Breast epithelium (tissue), 4 donors: Measurements from ENCODE around the gene PRKCE. TPM values are rescaled to one million over a fixed set of nuclear protein-coding genes. Genes with fewer than 3 reads are reported as not detected.

ENCODE experiments used
- DNase-seq, 2 donors: peaks; one replicate each; pipeline ENCODE4 v3.0.0-alpha.2; 2019; ENCODE audit warnings: low spot score in 2 of 2
- H3K27ac ChIP-seq, 2 donors: fragments of 200-600 bp; sonication (generic) in 1 of 2; one replicate each; pipeline ENCODE4 v1.5.1; 2016 to 2019; ENCODE audit warnings: mild to moderate bottlenecking in 1 of 2
- H3K27me3 ChIP-seq, 2 donors: fragments of 200-600 bp; sonication (generic) in 1 of 2; one replicate each; pipeline versions ENCODE4 v1.5.1 to v1.6.0; 2017 to 2019; ENCODE audit warnings: control low read depth in 1 of 2, mild to moderate bottlenecking in 1 of 2
- H3K36me3 ChIP-seq: fragments of 200-600 bp; one replicate; pipeline ENCODE4 v1.5.1; 2019
- H3K4me1 ChIP-seq, 2 donors: fragments of 200-600 bp; sonication (generic); one replicate each; pipeline ENCODE4 v1.5.1; 2016 to 2019; ENCODE audit warnings: control low read depth in 1 of 2
- H3K4me3 ChIP-seq, 3 donors: fragments of 200-600 bp; sonication (generic); 1 replicate in 2 of 3; 2 replicates in 1 of 3; pipeline ENCODE4 v1.5.1; 2016 to 2019; ENCODE audit warnings: mild to moderate bottlenecking in 3 of 3, moderate library complexity in 2 of 3
- H3K9me3 ChIP-seq, 2 donors: fragments of 200-600 bp; sonication (generic) in 1 of 2; one replicate each; pipeline ENCODE4 v1.5.1; 2016 to 2019; ENCODE audit warnings: control low read depth in 1 of 2
- POLR2A ChIP-seq: fragments of 450-650 bp; IDR thresholded peaks from one replicate; pipeline ENCODE4 v1.6.1; 2016; ENCODE audit warnings: antibody characterized with exemption, mild to moderate bottlenecking, moderate library complexity
- POLR2AphosphoS5 ChIP-seq, 3 donors: sonication (generic); formaldehyde crosslinking; IDR thresholded peaks; one replicate each; pipeline ENCODE4 v1.6.1; 2017; ENCODE audit warnings: antibody characterized with exemption in 3 of 3
- intact Hi-C: fragments of 100-400 bp; cut with DNase I; formaldehyde crosslinking; loops from one replicate; pipeline ENCODE4 v1.15.1; 2023; ENCODE audit warnings: low total_unique reads
- total RNA-seq, 3 donors: library from RNA; depleted of rRNA; stranded (reverse); fragments of >200 nt; gene quantifications; one replicate each; pipeline ENCODE4 v1.1.0, GENCODE V29; 2016
- TF ChIP-seq, protein P1 (sequence below), 3 donors: fragments of 450-650 bp; IDR thresholded peaks; one replicate each; pipeline ENCODE4 v1.5.1; 2016 to 2017; ENCODE audit warnings: antibody characterized with exemption in 3 of 3, mild to moderate bottlenecking in 3 of 3, moderate library complexity in 3 of 3

Gene PRKCE
- total RNA-seq, 3 donors from 2014 or later, result 20.6 to 34.0 (median 23.6) TPM

GRCh38 chr2:45921921-45922320 lies 270.4 kb downstream of the PRKCE start:
- Histone ChIP-seq H3K4me3 (no peak overlapping the region), H3K27me3 (no peaks in the 10 kb centered on the region), H3K36me3 (no peaks in the 10 kb centered on the region), H3K4me1 (peaks cover 9 to 13% of the 10 kb centered on the region in 2 donors), H3K27ac (no peak overlapping the region), H3K9me3 (no peaks in the 10 kb centered on the region)
- TF ChIP-seq POLR2A (no peak), POLR2AphosphoS5 (IDR thresholded peaks at IDR 0.05) (no peak)
- TF ChIP-seq, protein P1, sequence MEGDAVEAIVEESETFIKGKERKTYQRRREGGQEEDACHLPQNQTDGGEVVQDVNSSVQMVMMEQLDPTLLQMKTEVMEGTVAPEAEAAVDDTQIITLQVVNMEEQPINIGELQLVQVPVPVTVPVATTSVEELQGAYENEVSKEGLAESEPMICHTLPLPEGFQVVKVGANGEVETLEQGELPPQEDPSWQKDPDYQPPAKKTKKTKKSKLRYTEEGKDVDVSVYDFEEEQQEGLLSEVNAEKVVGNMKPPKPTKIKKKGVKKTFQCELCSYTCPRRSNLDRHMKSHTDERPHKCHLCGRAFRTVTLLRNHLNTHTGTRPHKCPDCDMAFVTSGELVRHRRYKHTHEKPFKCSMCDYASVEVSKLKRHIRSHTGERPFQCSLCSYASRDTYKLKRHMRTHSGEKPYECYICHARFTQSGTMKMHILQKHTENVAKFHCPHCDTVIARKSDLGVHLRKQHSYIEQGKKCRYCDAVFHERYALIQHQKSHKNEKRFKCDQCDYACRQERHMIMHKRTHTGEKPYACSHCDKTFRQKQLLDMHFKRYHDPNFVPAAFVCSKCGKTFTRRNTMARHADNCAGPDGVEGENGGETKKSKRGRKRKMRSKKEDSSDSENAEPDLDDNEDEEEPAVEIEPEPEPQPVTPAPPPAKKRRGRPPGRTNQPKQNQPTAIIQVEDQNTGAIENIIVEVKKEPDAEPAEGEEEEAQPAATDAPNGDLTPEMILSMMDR (IDR thresholded peaks at IDR 0.05), result no peak
- intact Hi-C loops, result no loop called here
- no peak for DNase-seq

GRCh38 chr2:45922577-45922988 lies 271.1 kb downstream of the PRKCE start:
- intact Hi-C loops, result no loop called here
- TF ChIP-seq POLR2AphosphoS5 (IDR thresholded peaks at IDR 0.05) (no peak), POLR2A (no peak)
- TF ChIP-seq, protein P1 (IDR thresholded peaks at IDR 0.05), result no peak
- no peak for DNase-seq
- Histone ChIP-seq H3K9me3 (no peaks in the 10 kb centered on the region), H3K27ac (peak overlapping the region in 1 of 2 donors; percentile 68), H3K36me3 (no peaks in the 10 kb centered on the region), H3K4me3 (no peak overlapping the region), H3K27me3 (no peaks in the 10 kb centered on the region), H3K4me1 (peaks cover 9 to 13% of the 10 kb centered on the region in 2 donors)

DNA sequence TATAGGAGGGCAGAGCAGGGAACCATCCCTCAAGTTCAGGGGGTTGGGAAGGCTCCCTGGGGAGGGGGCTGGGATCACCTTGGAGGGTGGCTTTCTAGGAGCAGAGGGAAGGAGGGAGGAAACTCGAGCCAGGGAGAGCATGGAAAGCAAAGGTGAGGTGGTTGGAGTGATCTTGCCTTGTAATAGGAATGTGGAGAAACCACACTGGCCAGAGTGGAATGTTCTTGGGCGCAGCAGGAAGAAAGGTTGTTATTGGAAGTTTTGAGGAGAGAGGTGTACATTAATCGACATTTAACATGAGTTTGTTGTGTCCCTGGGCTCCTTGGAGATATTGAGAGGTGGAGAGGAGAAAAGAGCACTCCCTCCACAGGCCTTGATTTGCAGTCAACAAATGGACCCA lies 272.2 kb downstream of the PRKCE start:
- Histone ChIP-seq H3K9me3 (no peaks in the 10 kb centered on the region), H3K36me3 (no peaks in the 10 kb centered on the region), H3K27me3 (no peaks in the 10 kb centered on the region), H3K4me1 (peaks cover 9 to 11% of the 10 kb centered on the region in 2 donors), H3K27ac (peak overlapping the region; percentile 39 to 68), H3K4me3 (no peak overlapping the region)
- peak in 1 of 2 donors; percentile 57 for DNase-seq
- intact Hi-C loops, result no loop called here
- TF ChIP-seq POLR2AphosphoS5 (IDR thresholded peaks at IDR 0.05) (no peak), POLR2A (no peak)
- TF ChIP-seq, protein P1 (IDR thresholded peaks at IDR 0.05), result no peak

DNA sequence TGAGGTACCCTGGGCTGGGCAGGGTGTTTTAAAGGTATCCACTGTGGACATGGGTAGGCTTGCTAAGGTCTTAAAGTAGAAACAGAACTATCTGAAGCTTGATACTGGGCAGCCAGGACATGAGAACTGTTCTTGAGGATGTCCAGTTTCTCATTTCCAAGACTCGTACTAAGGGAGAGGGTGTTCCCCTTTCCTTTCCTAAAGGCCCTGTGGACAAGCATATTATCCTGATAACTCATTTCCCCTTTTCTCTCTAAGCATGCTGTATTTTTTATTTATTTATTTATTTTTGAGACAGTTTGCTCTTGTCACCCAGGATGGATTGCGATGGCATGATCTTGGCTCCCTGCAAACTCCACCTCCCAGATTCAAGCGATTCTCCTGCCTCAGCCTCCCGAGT lies 273.6 kb downstream of the PRKCE start:
- Histone ChIP-seq H3K4me1 (no peaks in the 10 kb centered on the region), H3K36me3 (no peaks in the 10 kb centered on the region), H3K9me3 (no peaks in the 10 kb centered on the region), H3K27ac (no peak overlapping the region), H3K4me3 (no peak overlapping the region), H3K27me3 (no peaks in the 10 kb centered on the region)
- intact Hi-C loops, result no loop called here
- no peak for DNase-seq
- TF ChIP-seq POLR2AphosphoS5 (IDR thresholded peaks at IDR 0.05) (no peak), POLR2A (no peak)
- TF ChIP-seq, protein P1 (IDR thresholded peaks at IDR 0.05), result no peak

DNA sequence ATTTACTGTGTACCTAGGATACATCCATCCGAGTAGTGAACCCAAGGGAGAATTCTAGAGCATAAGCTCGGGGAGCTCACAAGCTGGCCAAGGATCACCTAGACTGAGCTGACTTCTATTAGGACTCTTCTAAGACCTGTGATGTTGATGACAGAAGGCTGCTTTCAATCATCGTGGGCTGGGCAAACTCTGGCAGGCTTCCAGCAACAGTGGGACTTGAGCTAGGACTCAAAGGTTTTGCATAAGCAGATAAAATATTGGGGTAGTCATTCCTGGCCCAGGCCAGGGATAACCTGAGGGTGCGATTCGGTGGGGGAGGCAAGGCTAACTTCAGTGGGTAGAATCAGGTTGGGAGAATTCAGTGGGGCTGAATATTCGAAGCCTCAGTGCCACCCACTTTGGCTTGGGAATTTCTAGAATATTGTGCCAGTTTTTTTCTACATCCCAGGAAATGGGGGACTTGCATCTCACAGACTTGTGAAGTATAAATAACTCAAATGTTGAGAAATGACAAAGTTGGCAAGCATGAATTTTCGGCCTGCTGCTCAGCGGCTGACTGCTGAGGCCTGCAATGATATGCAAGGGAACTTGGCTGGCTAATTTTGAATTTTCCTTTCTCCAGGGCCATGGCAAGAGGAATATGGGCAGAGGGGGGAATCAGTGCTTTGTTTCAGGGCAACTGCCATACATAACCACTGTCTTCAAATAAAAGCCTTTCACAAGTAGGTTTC lies 274.3 kb downstream of the PRKCE start:
- Histone ChIP-seq H3K9me3 (no peaks in the 10 kb centered on the region), H3K27ac (peak overlapping the region; percentile 0 to 3), H3K4me1 (no peaks in the 10 kb centered on the region), H3K4me3 (no peak overlapping the region), H3K36me3 (no peaks in the 10 kb centered on the region), H3K27me3 (no peaks in the 10 kb centered on the region)
- no peak for DNase-seq
- intact Hi-C loops, result no loop called here
- TF ChIP-seq POLR2A, result no peak
- TF ChIP-seq, protein P1 (IDR thresholded peaks at IDR 0.05), result no peak
- TF ChIP-seq POLR2AphosphoS5 (IDR thresholded peaks at IDR 0.05), result no peak
